SK-N-MC (cell line): ENCODE measurements around the gene CUX1.

Experiments used
- EZH2 ChIP-seq: fragments of 200-600 bp; sonication (generic); IDR thresholded peaks from one replicate; pipeline ENCODE4 v1.6.1; 2017; ENCODE audit warnings: antibody characterized with exemption
- POLR2AphosphoS5 ChIP-seq: IDR thresholded peaks from 2 replicates; pipeline ENCODE4 v1.6.1; 2012; ENCODE audit warnings: mild to moderate bottlenecking, low read depth, low read length, borderline replicate concordance

- TF ChIP-seq POLR2AphosphoS5 (no peak), EZH2 (no peak)
Measured at GRCh38 chr7:102253066-102253972, 435.9 kb downstream of the CUX1 start.
